ENCODE measurements around the gene GPAM. TPM values are rescaled to one million over a fixed set of nuclear protein-coding genes. Genes with fewer than 3 reads are reported as not detected.
A peak's percentile ranks its signal among the peaks of the same experiment; 100 is the strongest.

The GPAM gene
- polyA plus RNA-seq, 3 donors, result 0.37 to 1.3 (median 0.59) TPM

- Histone ChIP-seq H3K27ac (ENCODE audit: low read depth in 1 of 2, low read length in 2 of 2) (no peak overlapping the region), H3K9ac (ENCODE audit: insufficient read depth, low read length, poor library complexity, severe bottlenecking) (no peak overlapping the region), H3K4me3 (replicated peaks in 1 of 3; ENCODE audit: low read depth in 2 of 3, low read length in 3 of 3) (no peak overlapping the region), H3K27me3 (ENCODE audit: control insufficient read depth in 2 of 2, insufficient read depth in 2 of 2, low read length in 2 of 2) (peaks cover 41 to 94% of the 10 kb centered on the region in 2 donors), H3K36me3 (replicated peaks in 1 of 2; ENCODE audit: control insufficient read depth in 1 of 2, insufficient read depth in 2 of 2, low read length in 2 of 2) (no peaks in the 10 kb centered on the region), H2AFZ (ENCODE audit: insufficient read depth, low read depth, low read length, poor library complexity, severe bottlenecking) (no peak overlapping the region), H3K79me2 (ENCODE audit: insufficient read depth, low read length) (no peaks in the 10 kb centered on the region), H3K4me2 (replicated peaks; ENCODE audit: extremely low read depth, low read length, poor library complexity, severe bottlenecking) (no peak overlapping the region), H4K20me1 (ENCODE audit: insufficient read depth, low read length) (no peaks in the 10 kb centered on the region), H3K9me3 (replicated peaks in 1 of 2; ENCODE audit: control insufficient read depth in 1 of 2, insufficient read depth in 1 of 2, low read length in 2 of 2) (peaks cover 10 to 26% of the 10 kb centered on the region in 2 donors), H3K4me1 (ENCODE audit: control insufficient read depth in 1 of 2, insufficient read depth in 2 of 2, low read length in 2 of 2) (no peaks in the 10 kb centered on the region)
- peaks cover 4 to 22% (median 19%) of the 10 kb centered on the region in 7 donors for H3K9me3 Mint-ChIP-seq
- WGBS (ENCODE audit: insufficient coverage), result 100% methylated on average over 2 of the region's 5 CpGs
- no peak overlapping the region for H3K27ac Mint-ChIP-seq
- H3K4me3 Mint-ChIP-seq, result no peak overlapping the region
- no peak for TF ChIP-seq CTCF (IDR thresholded peaks at IDR 0.05)
- intact Hi-C loops (cut with micrococcal nuclease), result no loop called here
- peaks cover 53 to 77% (median 58%) of the 10 kb centered on the region in 3 donors for H3K27me3 Mint-ChIP-seq (ENCODE audit: low read depth in 3 of 3)
- no peaks in the 10 kb centered on the region for H3K4me1 Mint-ChIP-seq
- DNase-seq, result no peak
- H3K36me3 Mint-ChIP-seq, result no peaks in the 10 kb centered on the region
Observed at GRCh38 chr10:112216966-112217365, 33.4 kb upstream of the GPAM start.

GRCh38 chr10:112216151-112216550 lies 32.6 kb upstream of the GPAM start:
- TF ChIP-seq CTCF (IDR thresholded peaks at IDR 0.05), result no peak
- H3K79me2 ChIP-seq (ENCODE audit: insufficient read depth, low read length), result no peaks in the 10 kb centered on the region
- Mint-ChIP-seq H3K36me3 (no peaks in the 10 kb centered on the region), H3K9me3 (peaks cover 4 to 22% (median 19%) of the 10 kb centered on the region in 7 donors), H3K27ac (peak overlapping the region in 1 of 7 donors; percentile 46), H3K4me1 (no peaks in the 10 kb centered on the region), H3K27me3 (ENCODE audit: low read depth in 3 of 3) (peaks cover 57 to 83% (median 57%) of the 10 kb centered on the region in 3 donors), H3K4me3 (peak overlapping the region in 1 of 2 donors; percentile 33)
- peaks cover 10 to 21% of the 10 kb centered on the region in 2 donors for H3K9me3 ChIP-seq (replicated peaks in 1 of 2; ENCODE audit: control insufficient read depth in 1 of 2, insufficient read depth in 1 of 2, low read length in 2 of 2)
- no peak overlapping the region for H3K4me3 ChIP-seq (replicated peaks in 1 of 3; ENCODE audit: low read depth in 2 of 3, low read length in 3 of 3)
- H3K9ac ChIP-seq (ENCODE audit: insufficient read depth, low read length, poor library complexity, severe bottlenecking), result no peak overlapping the region
- no peak overlapping the region for H2AFZ ChIP-seq (ENCODE audit: insufficient read depth, low read depth, low read length, poor library complexity, severe bottlenecking)
- no peaks in the 10 kb centered on the region for H3K36me3 ChIP-seq (replicated peaks in 1 of 2; ENCODE audit: control insufficient read depth in 1 of 2, insufficient read depth in 2 of 2, low read length in 2 of 2)
- H4K20me1 ChIP-seq (ENCODE audit: insufficient read depth, low read length), result no peaks in the 10 kb centered on the region
- no peak overlapping the region for H3K27ac ChIP-seq (ENCODE audit: low read depth in 1 of 2, low read length in 2 of 2)
- WGBS (ENCODE audit: insufficient coverage), result no CpG with 5 or more reads among the region's 2 CpGs
- DNase-seq, result no peak
- intact Hi-C loops (cut with micrococcal nuclease), result no loop called here
- no peak overlapping the region for H3K4me2 ChIP-seq (replicated peaks; ENCODE audit: extremely low read depth, low read length, poor library complexity, severe bottlenecking)
- H3K4me1 ChIP-seq (ENCODE audit: control insufficient read depth in 1 of 2, insufficient read depth in 2 of 2, low read length in 2 of 2), result no peaks in the 10 kb centered on the region
- peaks cover 38 to 93% of the 10 kb centered on the region in 2 donors for H3K27me3 ChIP-seq (ENCODE audit: control insufficient read depth in 2 of 2, insufficient read depth in 2 of 2, low read length in 2 of 2)

Data from CD14-positive monocyte (primary cell).